Adipose tissue (tissue), 3 donors: Measurements from ENCODE around the gene MRPL23. TPM values are rescaled to one million over a fixed set of nuclear protein-coding genes. Genes with fewer than 3 reads are reported as not detected.
"Not testable (repeated sequence)": the region's sequence is repeated elsewhere in the genome, so short reads cannot be mapped to it uniquely, and the experiment has no call there.

Source experiments
- H3K27ac ChIP-seq: one replicate; pipeline ENCODE4 v1.5.1; 2013; ENCODE audit warnings: low read depth, low read length
- WGBS, 3 donors: extraction: QIAGEN DNeasy Blood & Tissue Kit; methylation state at CpG; one replicate each; pipeline ENCODE4 v1.1.7; 2013; 5-methylcytosine and 5-hydroxymethylcytosine counted together
- polyA plus RNA-seq, 3 donors: library from polyadenylated mRNA; stranded (reverse); fragments of 200-250 nt; gene quantifications; one replicate each; pipeline ENCODE4 v1.2.3, GENCODE V29; 2013
- donor health status: healthy with polysubstance abuse.
- donor health status: Bipolar disorder and iron deficiency.
- donor health status: healthy.

MRPL23 gene
- polyA plus RNA-seq, 3 donors, result 55.4 to 119 (median 92.8) TPM

DNA sequence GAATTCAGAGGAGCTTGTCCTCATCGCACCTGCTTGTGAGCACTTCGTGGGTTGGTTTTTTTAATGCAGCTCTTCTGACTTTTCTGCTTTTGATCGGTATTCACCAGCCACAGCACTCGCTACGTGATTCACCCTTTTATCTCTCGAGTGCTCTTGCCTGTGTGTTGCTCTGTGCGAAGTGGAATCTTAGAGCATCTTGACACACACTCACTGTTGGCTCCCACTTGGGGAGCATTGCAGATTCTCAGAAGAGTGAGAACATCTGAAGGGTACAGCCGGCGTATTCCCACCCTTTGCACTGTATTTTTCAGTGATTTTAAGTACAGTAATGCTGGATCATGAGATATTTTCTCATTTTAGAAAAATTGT lies 16.7 kb upstream of the MRPL23 start:
- H3K27ac ChIP-seq, result no peak overlapping the region
- WGBS, 3 donors, result 72 to 88% (median 73%) methylated on average over 9 of the region's 9 CpGs

DNA sequence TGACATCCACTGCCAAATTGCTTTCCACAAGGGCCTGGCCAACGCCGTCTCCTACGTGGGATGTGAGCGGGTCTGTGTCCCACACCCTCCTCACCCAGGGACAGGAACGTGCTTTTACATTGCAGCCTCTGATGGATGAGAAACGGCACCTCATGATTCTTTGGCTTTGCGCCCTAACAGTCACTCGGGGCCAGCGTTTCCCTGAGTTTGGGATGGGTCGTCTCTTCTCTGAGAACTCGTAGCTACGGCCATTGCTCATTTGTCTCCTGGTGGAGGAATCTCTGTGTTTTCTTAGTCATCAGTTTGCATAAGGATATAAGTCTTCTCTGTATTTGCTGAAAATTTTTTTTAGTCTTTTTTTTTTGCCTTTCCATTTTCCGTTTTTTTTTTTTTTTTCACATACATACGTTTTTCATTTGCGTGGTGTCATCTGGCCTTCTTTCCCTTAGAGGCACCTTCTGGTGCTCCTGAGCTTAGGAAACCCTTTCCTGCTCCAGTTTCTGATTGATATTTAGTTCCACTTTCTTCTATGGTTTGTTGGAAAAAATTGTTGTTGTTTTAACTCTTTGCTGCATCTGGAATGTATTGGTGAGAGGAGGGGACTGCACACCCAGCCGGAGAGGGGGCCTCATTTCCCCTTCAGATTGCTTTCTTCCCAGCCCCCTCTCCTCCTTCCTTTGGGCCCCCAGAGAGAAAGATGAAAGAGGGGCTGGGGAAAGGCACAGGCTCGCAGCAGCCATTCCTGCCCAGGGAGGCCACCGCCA lies 15.6 kb upstream of the MRPL23 start:
- no peak overlapping the region for H3K27ac ChIP-seq
- 30 to 53% (median 33%) methylated on average over 18 of the region's 18 CpGs for WGBS, 3 donors

DNA sequence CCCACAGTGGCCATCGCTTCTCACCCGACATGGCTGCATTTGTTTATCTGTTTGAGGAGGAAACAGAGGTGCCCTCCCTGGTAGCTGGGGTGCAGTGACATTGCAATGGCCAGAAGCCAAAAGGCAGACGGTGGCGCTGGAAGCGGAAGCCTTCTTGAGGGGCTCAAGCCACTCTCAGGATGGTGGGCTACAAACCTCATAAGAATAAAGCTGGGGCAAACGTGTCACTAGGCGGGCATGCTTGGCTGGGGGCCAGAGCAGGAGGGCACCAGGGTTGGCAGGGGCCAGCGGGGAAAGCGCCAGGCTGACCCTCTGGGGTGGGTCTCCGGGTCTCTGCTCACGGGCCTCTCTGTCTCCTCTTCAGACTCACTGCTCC lies 15.0 kb upstream of the MRPL23 start:
- WGBS, 3 donors, result 64 to 83% (median 75%) methylated on average over 11 of the region's 11 CpGs
- no peak overlapping the region for H3K27ac ChIP-seq

DNA sequence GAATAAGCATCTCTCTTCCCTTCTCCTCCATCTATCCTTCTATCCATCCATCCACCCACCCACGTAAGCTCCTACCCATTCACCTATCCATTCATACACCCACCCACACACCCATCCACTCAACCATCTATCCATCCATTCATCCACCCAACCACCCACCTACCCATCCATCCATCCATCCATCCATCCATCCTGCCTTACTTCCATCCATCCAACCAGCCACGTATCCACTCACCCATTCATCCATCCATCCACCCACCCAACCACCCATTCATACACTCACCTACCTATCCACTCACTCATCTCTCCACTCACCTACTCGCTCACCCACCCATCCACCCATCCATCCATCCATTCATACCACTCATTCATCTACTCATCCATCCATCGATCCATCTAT lies 14.5 kb upstream of the MRPL23 start:
- WGBS, 3 donors, result 92 to 98% (median 96%) methylated on average over 4 of the region's 4 CpGs
- H3K27ac ChIP-seq, result no peak overlapping the region

DNA sequence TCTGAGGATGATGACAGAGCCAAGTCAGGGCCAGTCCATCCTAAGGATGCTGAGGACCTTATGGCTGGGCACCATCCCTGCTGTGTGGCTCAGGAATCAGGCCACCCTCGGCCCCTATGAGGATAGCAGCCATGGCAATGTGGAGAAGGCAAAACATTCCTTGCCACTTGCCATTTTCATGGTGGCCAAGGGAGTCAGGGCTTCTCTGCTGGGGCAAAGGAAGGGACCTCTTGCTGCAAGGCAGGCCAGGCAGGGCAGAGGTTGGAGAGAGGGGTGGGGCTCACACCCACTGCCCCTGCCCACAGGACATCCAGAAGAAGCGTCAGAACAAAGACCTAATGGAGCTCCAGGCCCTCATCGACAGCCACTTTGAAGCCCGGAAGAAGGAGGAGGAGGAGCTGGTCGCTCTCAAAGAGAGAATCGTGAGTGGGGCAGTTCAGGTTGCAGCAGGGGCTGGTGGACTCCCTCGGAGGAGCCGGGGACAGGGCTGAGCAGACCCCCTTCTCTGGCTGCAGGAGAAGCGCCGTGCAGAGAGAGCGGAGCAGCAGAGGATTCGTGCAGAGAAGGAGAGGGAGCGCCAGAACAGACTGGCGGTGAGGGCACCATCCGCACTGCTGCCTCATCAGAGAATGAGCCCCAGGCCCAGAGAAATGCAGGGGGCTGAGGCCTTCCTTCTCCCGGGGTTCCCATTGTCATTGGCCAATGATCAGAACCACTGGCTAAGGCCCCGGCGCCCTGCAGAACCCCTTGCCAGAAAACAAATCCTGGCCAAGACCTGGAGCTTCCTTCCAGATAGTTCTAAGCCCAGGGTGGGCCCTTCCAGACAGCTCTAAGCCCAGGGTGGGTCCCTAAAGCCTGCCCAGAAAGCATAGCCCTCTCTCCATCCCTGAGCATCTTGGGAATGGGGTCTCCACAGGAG lies 13.5 kb upstream of the MRPL23 start:
- WGBS, 3 donors, result 76 to 90% (median 89%) methylated on average over 18 of the region's 18 CpGs
- H3K27ac ChIP-seq, result no peak overlapping the region

DNA sequence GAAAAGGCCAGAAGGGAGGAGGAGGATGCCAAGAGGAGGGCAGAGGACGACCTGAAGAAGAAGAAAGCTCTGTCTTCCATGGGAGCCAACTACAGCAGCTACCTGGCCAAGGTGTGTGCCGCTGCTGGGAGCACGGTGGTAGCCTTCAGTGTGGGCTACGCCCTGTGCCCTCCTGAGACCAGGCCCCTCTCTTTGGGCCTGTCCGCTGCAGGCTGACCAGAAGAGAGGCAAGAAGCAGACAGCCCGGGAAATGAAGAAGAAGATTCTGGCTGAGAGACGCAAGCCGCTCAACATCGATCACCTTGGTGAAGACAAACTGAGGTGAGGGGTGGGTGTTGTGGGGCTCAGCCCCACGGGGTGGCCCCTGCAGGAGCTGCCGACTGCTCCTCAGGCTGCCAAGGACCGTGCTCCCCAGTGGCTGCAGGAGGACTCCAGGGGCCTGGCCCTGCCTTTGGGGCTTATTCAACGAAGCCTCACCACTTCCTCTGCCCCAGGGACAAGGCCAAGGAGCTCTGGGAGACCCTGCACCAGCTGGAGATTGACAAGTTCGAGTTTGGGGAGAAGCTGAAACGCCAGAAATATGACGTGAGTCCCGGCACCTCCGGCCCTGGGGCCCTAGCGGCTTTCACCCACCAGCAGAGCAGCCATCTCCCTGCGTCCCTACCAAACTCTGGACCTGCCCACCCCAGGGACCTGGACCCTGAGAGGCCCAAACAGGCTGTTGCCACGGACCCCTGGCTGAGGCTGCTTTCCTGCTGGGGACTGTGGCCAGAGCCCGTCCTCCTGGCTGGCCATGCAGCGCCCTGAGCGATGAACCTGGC lies 12.6 kb upstream of the MRPL23 start:
- 74 to 79% (median 78%) methylated on average over 24 of the region's 24 CpGs for WGBS, 3 donors
- no peak overlapping the region for H3K27ac ChIP-seq

DNA sequence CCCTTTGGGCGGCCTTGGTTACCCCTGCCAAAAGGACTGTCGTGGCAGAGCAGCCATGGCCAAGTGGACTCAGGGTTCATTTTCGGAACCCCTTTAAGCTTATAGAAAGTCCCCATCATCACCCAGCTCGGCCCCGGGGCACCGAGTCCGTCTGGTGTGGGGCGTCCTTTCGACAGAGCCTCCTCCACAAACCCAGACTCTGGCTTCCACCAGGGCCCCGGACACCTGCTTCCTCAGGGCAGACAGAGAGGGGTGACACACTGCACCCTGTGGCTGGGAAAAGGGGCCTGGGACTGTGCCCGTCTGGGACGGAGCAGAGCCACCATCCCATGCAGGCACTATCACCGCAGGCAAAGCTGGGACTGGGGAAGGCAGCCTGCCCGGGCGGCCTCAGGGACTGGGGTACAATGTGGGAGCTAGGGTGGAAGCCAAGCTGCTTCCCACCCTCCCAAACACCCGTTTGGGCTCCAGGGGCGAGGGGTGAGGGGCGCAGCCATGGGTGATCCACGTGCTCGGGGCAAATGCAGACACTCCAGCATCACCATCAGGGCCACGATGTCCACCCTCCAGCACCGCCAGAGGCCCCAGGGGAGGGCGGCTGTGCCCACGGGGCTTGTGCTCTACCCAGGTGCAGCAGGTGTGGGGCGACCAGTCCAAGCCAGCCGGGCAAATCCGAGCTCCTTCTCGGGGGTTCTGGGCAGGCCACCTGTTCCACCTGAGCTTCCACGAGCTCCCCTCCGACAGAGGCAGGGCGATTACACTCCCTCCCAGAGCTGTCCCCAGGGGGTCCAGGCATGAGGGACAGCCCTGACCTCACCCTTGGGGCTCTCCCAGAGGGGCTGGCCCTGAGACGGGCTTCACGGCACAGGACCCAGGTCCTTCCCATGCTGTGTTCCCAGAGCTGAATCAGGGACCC lies 11.7 kb upstream of the MRPL23 start:
- 80 to 89% (median 88%) methylated on average over 33 of the region's 33 CpGs for WGBS, 3 donors
- H3K27ac ChIP-seq, result no peak overlapping the region

DNA sequence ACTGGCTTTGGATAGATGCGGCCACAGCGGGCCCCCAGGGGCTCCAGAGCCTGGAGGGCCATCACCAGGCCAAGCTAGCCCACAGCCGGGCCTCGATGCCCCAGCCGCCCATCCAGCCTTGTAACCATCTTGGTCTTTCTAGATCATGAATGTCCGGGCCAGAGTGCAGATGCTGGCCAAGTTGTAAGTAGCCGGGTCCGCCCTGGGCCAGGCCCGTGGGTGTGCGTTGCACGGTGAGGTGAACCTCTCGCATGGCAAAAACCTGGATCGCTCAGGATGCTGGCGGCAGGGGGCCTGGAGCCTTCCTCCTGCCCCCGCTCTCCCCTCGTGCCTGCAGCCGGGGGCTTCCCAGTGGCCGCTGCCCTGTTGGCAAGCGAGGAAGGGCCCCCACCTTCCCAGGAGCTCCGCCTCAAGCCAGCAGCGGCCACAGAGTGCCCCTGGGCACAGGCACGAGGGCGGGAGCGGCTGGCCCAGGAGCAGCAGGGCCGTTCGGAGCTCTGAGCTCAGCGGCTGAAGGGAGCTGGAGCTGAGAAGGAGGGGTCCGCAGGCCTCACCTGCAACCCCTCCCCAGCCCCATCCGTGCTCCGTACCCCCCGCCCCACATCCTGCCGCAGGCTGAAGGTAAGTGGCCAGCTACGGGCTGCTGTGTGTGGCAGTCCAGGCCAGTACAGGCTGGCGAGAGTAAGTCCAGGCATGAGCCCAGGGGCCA lies 10.9 kb upstream of the MRPL23 start:
- H3K27ac ChIP-seq, result no peak overlapping the region
- WGBS, 3 donors, result 88 to 95% (median 94%) methylated on average over 29 to 34 of the region's 34 CpGs

DNA sequence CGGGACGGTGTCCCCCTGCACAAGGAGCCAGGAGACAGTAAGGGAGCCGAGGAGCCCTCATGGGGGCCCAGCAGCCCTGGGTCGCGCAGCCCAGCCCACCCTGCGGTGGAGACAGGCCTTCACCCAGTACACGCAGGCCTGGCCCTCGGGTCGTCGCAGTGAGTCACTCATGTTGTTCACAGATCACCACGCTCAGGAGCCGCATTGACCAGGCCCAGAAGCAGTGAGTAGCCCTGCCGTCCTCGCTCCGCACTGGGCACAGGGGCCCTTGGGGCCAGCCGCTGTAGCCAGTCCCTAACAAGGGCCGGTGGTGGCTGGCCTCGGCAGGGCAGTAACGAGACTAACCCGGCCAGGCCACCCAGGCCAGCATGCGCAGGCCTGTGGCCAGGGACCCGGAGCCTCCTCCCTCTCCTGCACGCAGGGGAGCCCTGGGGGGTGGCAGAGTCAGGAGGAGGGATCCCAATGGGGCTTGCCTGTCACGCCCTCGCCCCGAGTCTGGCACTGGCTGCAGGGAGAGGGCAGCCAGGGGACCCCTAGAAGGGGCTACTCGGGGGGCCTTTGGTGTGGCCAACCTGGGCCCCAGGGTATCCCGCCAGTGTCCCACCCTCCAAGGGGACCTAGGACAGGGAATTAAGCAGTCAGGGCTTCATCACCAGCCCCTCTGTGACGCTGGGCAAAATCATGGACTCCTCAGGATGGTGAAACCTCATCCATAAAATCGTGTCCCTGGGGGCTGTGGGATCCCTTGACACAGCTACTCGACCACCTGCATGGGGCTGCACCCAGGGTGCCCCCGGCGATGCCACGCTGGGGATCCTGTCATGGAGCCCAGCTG lies 10.1 kb upstream of the MRPL23 start:
- 86 to 95% (median 90%) methylated on average over 33 to 34 of the region's 34 CpGs for WGBS, 3 donors

DNA sequence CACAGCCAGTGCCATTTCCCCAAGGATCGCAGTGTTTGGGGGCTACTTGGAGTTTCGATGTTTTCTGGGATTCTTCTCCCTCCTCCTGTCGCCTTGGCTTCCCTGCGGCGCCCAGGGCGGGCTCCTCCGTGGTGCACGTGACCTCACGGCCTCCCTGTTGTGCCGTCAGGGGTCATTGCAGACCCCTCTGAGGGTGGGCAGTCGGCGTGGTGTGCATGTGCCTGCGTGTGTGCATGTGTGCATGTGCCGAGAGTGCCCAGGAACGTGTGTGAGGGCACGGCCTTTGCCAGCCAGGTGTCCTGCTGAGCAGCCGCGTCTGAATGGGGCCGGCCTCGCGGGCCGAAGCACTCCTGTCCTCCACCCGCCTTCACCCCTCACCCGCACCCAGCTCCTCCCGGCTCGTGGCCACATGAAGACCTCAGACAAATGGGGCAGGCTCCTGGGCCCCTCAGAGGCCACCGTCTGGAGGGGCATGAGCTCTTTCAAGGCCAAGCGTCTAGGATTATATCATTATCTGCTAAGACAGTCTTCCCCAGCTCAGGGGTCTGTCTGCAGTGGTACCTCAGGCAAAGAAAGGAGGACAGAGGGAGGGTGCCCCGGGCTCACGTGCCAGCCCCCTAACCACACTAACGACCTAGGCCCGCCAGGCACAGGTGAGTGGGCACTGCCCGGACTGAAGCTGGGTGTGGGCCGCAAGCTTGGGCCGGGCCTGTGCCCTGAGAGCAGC lies 9.4 kb upstream of the MRPL23 start:
- WGBS, 3 donors, result 81 to 89% (median 88%) methylated on average over 35 of the region's 35 CpGs

More for the DNA sequence above, 10.1 kb upstream of the MRPL23 start:
- H3K27ac ChIP-seq, result no peak overlapping the region

DNA sequence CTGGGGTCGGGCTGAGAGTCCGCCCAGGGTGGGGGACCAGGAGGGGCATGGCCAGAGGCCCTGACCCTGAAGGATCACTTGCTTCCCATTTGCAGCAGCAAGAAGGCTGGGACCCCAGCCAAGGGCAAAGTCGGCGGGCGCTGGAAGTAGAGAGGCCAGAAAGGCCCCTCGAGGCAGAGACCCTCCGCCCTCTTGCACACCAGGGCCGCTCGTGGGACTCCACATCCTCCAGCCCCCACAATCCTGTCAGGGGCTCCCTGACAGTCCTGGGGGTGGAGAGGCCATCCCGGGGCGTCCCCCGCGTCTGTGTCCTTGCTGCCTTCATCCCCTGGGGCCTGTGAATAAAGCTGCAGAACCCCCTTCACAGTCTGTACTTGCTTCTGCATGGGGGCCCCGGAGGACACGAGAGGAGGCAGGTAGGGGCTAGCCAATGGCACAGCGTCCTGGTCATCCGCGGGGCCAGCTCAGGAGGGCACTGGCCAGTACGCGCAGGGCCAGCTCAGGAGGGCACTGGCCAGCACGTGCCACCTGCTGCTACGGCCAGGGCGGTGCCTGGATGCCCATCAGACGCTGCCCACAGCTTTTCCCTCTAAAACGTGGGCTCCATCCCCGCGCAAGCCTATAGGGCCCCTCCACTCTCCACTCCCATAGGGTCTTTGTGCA lies 8.7 kb upstream of the MRPL23 start:
- no peak overlapping the region for H3K27ac ChIP-seq
- 71 to 81% (median 73%) methylated on average over 25 to 27 of the region's 27 CpGs for WGBS, 3 donors

More for the DNA sequence above, 9.4 kb upstream of the MRPL23 start:
- no peak overlapping the region for H3K27ac ChIP-seq

DNA sequence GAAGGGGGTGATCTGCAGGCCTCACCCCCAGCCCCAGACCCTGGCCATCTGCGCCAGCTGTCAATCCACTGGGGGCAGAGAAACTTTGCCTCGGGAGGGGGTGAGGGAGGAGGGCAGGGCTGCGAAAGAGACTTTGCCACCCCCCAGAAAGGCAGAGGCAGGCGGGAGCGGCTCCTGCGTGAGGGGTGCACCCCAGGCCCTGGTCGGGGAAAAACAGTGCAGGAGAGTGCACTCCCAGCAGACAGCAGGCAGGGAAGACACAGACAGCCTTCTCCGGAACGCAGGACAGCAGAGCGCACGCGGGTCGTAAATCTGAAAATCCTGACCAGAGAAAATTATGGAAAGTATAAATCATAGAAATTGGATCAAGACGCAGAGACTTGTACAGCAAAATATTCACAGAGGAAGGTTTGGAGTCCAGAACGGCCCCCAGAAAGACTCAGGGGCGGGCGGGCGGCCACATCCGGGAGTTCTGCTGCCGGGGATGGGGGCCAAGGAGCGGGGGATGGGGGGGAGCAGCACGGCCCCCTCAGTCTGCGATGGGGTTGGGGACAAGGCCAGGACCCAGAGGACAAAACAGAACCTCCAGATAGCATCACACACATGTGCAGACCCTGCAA lies 8.0 kb upstream of the MRPL23 start:
- 14 to 43% (median 18%) methylated on average over 23 of the region's 23 CpGs for WGBS, 3 donors
- no peak overlapping the region for H3K27ac ChIP-seq

DNA sequence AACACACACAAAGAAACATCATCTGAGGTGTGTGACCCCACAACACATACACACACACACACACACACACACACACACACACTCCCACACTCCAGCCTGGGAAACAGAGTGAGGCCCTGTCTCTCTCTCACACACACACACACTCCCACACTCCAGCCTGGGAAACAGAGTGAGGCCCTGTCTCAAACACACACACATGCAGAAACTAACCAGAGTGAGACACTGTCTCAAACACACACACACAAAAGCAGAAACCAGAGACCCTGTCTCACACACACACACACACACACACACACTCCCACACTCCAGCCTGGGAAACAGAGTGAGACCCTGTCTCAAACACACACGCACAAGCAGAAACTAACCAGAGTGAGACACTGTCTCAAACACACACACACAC lies 7.3 kb upstream of the MRPL23 start:
- WGBS, 3 donors, result 78 to 100% (median 95%) methylated on average over 1 of the region's 1 CpG
- H3K27ac ChIP-seq, result not testable (repeated sequence)

DNA sequence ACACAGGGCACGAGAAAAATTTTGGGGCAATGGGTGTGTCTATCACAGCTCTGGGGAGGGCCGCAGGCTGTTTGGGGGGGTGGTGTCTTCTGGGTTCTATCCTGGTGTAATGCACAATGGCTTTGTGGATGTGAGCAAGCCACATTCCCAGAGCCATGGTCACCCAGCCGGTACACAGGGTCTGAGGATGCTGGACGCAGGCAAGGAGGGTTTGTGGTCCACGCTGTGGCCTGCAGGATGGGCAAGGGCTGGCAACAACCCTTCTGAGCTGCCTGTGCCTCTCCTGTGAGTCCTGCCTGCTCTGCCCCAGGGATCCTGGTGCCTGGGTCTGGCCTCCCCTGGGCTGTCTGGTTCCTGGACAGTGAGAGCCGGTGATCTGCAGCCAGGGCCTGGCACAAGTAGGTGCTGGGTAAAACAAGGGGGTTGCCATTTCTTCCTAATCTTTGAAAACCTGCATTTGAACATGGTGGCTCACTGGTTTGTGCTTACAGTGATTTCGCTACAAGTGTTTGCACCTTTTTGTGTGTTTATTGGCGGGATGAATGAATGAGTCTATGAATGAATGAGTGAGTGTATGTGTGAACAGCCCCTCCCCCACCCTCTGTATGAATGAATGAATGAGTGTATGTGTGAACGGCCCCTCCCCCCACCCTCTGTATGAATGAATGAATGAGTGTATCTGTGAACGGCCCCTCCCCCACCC lies 4.4 kb upstream of the MRPL23 start:
- 81 to 85% (median 82%) methylated on average over 10 of the region's 10 CpGs for WGBS, 3 donors
- H3K27ac ChIP-seq, result no peak overlapping the region
